Breast epithelium (tissue), 3 donors: ENCODE results near the gene CYTIP.

Source experiments
- CTCF ChIP-seq, 3 donors: fragments of 450-650 bp; IDR thresholded peaks; one replicate each; pipeline ENCODE4 v1.5.1; 2016 to 2017; ENCODE audit warnings: antibody characterized with exemption in 3 of 3, mild to moderate bottlenecking in 3 of 3, moderate library complexity in 3 of 3
- POLR2AphosphoS5 ChIP-seq, 3 donors: sonication (generic); formaldehyde crosslinking; IDR thresholded peaks; one replicate each; pipeline ENCODE4 v1.6.1; 2017; ENCODE audit warnings: antibody characterized with exemption in 3 of 3

DNA sequence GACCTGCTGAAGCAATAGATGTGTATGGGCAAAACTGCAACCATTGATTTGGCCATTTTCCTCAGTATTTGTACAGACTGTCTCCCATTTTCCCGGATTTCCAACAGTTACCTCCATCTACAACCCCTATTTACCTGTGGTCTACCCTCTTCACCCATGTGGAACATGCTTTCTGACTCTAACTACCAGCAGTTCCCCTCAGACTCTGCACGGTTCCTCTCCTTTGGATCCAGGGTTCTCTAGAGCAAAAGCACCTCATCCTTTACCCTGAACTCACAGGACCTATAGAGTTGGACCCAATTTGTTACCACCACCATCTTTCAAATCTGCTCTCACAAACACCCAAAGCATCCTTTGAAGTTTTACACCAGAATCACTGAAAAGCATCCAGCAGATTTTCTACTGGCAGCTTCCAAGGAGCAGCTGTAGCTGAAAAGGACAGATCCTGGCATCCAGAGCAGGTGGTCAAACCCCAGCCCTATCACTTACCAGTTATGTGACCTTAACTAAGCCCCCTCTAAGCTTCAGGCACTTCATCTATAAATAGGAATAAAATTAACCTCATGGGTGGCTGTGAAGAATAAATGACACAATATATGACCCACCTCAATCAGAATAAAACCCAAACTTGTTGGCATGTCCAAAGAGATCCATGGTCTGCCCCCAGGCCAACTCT, 15.3 kb downstream of the CYTIP start:
- TF ChIP-seq POLR2AphosphoS5 (IDR thresholded peaks at IDR 0.05): no peak
- TF ChIP-seq CTCF (IDR thresholded peaks at IDR 0.05): no peak
